NCI-H1694 (cell line): ENCODE data around the gene DOP1B.

Experiments used
- DNase-seq: peaks from one replicate; lab custom pipeline; 2025; lab: John Stamatoyannopoulos, UW

The DOP1B gene

GRCh38 chr21:36202726-36203602 lies 46.3 kb downstream of the DOP1B start:
- no peak for DNase-seq

GRCh38 chr21:36203603-36203889 lies 46.9 kb downstream of the DOP1B start:
- no peak for DNase-seq

DNA sequence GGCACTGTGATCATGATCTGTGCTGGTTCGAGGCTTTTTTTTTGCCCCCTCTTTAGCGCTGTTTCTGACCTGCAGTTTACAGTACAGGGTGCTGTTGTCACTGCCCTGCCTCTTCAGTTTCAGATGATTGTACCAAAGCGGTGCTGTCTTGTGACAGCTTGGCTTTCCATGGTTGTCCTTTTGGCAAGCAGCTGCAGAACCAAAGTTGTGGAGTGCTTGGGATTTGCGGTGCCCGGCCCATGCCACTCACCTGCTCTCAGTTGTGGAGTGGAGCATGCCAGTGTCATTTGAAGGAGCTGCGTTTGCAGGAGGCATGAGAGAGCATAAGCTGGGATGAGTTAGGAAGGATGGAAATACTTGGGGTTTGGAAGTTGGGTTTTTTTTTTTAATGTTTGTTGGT lies 48.4 kb downstream of the DOP1B start:
- no peak for DNase-seq

DNA sequence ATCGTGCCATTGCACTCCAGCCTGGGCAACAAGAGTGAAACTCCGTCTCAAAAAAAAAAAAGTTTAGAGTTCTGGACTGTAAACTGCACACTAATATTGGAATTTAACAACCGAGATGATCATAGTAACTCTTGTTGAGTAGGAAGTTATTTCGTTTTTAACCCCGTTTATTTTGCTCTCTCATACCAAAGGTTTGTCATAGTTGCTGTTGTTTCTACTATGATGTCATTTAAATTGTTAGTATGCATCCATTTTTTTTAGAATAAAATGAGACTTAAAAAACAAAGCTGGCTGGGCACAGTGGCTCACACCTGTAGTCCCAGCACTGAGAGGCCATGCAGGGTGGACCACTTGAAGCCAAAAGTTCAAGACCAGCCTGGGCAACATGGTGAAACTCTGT lies 49.3 kb downstream of the DOP1B start:
- no peak for DNase-seq
